Measurements from ENCODE around the gene CEP72.

Gene CEP72

DNA sequence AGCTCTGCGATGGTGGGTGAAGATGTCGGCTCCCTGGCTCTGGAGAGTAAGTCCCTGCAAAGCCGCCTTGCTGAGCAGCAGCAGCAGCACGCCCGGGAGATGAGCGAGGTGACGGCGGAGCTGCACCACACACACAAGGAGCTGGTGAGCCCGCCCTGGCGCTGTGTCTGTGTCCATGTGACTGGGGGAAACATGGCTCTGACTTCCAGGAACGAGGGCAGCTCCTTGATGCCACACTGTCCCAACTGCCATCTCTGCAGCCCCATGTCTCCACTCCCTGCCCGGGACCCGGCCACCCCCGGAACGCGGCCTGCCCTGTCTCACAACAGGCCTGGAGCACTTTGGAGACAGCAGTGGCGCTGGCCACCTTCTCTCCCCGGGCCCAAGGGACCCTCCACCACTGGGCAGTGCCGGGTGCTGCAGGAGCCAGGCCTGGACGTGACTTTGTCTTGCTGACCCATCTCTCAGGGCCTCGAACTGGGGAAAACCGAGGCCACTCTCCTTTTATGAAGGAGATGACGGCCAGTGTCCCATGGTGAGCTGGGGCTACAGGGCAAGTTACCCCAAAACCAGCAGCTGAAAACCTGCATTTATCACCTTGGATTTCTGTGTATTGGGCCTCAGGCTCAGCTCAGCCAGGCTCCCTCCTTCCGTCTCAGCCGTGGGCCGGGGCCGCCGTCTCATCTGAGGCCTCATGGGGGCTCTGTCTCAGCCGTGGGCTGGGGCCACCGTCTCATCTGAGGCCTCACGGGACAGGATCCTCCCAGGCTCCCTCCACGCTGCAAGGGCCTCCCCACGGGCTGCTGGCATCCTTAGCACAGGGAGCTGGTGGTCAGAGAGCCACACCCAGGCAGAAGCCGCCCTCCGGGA is 28.6 kb downstream of the CEP72 start:
- DNase-seq: no peak

DNA sequence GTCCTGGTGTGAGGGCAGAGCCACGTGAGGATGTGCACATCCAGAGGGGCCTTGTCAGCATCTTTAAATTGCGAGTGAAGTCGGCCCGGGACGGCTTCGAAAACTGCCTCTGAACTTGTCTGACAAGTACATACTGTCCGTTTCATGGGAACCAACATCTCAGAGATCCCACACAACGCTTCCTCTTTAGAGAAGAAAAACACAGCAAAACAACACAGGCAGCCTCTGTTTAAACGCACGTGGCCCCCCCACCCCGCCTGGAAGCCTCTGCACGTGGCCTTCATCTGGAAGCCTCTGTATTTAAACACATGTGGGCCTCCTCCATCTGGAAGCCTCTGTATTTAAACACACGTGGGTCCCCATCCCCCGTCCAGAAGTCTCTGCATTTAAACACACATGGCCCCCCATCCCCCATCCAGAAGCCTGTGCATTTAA is 29.2 kb downstream of the CEP72 start:
- no peak for DNase-seq

DNA sequence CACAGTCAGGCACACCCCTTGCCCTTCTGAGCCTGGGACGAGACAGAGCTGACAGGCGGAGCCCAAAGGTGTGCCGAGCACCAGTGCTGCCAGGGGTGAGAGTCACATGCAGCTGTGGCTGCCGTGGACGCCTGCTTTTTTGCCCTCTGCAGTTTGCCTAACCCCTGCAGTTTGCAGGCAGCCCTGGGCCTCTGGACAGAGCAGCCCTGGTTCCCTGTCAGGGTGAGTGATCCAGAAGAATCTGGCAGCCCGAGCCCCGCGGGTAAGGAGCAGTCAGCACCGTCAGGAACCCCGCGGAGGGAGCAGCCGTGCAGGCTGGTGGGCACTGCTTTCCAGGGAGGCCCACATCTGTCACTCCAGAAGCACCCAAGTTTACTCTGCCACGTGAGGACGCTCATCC is 30.3 kb downstream of the CEP72 start:
- DNase-seq: no peak

GRCh38 chr5:643351-643801 is 31.2 kb downstream of the CEP72 start:
- DNase-seq: no peak

GRCh38 chr5:643811-644271 is 31.7 kb downstream of the CEP72 start:
- DNase-seq: peak; percentile 6

GRCh38 chr5:644509-644908 is 32.4 kb downstream of the CEP72 start:
- no peak for DNase-seq

- DNase-seq: no peak
These were observed 32.8 kb downstream of the CEP72 start for GRCh38 chr5:644971-645370.

DNA sequence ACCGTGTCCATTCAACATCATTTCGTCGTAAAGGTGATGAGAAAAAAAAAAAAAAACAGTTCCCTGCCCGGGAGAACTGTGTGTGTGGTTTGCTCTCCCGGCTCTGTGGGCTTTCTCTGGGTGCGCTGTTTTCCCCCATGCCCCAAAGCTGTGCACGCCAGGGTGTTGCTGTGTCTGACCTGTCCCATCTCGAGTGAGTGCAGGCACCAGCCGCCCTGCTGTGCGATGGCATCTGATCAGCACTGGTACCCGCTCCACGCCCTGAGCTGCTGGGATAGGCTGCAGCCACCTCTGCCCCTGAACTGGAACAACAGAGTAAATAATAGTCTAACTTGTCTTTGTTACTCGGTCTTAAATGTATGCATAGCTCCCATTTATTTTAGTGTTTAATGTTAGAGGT is 33.3 kb downstream of the CEP72 start:
- DNase-seq: no peak

- no peak for DNase-seq
These were observed 34.5 kb downstream of the CEP72 start for GRCh38 chr5:646396-647201.

DNA sequence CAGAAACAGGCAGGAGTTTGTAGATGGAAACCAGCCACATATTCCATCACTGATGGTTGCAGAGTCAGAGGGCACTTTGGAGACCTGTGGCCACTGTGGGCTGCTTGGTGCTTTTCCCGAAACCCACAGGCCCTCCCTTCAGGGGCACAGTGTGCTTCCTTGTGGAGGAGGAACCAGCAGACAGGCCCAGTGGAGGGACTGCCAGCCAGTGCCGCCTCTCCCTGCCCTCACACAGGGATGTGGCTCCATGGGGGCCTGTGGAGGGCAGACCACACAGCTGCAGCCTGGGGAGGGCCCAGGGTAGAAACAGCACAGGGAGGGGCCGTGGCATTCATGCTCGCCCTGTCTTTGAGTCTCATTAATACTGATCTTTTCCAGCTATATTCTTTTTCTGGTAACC is 35.2 kb downstream of the CEP72 start:
- no peak for DNase-seq

- DNase-seq: no peak
These were observed 35.6 kb downstream of the CEP72 start for GRCh38 chr5:647727-648126.

DNA sequence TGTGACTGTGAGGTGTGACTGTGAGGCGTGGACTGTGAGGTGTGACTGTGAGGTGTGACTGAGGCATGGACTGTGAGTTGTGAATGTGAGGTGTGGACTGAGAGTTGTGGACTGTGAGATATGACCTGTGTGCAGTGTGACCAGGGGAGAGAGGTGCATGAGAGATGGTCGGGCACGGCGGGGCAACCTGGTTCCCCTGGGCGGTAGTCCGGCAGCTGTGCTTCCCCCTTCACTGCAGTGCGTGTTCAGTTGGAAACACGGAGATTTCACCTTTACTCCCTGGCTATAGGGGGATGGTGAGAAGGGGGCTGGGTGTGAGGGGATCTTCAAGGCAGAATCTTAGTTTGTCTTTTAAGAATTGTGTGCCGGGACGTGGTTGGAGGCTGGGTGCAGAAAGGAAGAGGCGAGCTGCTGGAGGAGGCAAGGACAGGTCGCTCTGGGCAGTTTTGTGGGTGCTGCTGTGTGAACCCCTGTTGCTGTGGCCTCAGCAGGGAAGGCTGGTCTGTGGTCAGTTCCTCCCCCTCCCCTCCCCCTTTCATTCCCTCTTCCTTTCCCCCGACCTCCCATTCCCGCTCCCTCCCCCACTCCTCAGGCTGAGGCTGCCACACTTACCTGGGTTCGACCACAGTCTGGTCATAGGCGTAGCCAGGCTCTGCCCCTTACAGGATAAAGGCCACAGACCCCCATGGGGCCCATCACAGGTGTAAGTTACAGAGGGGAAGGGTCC is 39.3 kb downstream of the CEP72 start:
- no peak for DNase-seq

GRCh38 chr5:652023-652515 is 39.9 kb downstream of the CEP72 start:
- no peak for DNase-seq

- no peak for DNase-seq
These were observed 40.7 kb downstream of the CEP72 start for GRCh38 chr5:652773-653350.

GRCh38 chr5:654071-654778 is 42.1 kb downstream of the CEP72 start:
- DNase-seq: no peak

GRCh38 chr5:655406-655805 is 43.3 kb downstream of the CEP72 start:
- DNase-seq: no peak

DNA sequence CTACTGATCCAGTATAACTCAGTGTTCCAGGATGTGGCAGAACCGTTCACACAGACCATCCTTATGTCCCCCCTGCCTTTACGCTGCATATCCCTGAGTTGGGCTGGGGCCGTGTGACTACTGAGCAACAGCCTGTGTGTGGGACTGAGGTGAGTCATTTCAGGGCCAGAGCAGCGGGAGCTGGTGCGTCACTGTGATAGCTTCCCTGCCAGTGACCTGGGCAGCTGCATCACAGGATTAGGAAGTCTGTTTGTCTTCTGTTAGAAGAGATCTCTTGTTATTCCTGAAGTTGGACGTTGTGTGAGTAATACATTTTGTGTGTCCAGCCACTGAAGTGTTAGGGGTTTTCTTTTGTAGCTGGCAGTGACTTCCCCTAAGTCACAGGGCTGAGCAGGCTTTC is 45.4 kb downstream of the CEP72 start:
- DNase-seq: peak; percentile 25

DNA sequence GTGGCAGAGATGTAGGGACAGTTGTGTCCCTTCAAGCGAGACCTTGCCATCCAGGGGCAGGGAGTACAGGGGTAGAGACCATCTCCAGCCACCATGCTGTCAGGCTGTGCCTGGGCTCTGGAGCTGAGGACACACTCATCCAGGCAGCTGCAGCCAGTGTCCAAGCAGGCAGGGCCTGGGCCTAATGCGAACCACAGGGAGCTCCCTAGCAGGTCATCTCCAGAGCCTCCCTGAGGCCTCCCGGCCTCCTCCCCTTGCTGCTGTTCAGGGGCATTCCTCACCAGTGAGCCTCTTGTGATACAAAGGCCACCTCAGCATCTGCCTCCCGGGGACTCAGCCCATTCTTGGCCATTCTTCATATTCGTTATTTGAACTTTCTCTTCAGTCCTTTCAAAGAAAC is 46.0 kb downstream of the CEP72 start:
- no peak for DNase-seq

GRCh38 chr5:659496-660263 is 47.5 kb downstream of the CEP72 start:
- no peak for DNase-seq

- no peak for DNase-seq
These were observed 48.4 kb downstream of the CEP72 start for GRCh38 chr5:660491-661030.

Measured in fibroblast of upper back skin (primary cell).